Activated T-cell treated with anti-CD3 and anti-CD28 coated beads for 4 hours (primary cell): ENCODE measurements around the gene MYOC.
"Not testable (repeated sequence)": the region's sequence is repeated elsewhere in the genome, so short reads cannot be mapped to it uniquely, and the experiment has no call there.

Experiments
- DNase-seq: peaks from one replicate; pipeline ENCODE4 v3.0.0-alpha.2; 2020

The MYOC gene

GRCh38 chr1:171600862-171601261 is 51.6 kb downstream of the MYOC start:
- no peak for DNase-seq

GRCh38 chr1:171600310-171600709 is 52.2 kb downstream of the MYOC start:
- not testable (repeated sequence) for DNase-seq

GRCh38 chr1:171597203-171597602 is 55.3 kb downstream of the MYOC start:
- DNase-seq, result no peak

GRCh38 chr1:171596705-171597104 is 55.8 kb downstream of the MYOC start:
- no peak for DNase-seq

GRCh38 chr1:171596119-171596518 is 56.4 kb downstream of the MYOC start:
- DNase-seq, result no peak

GRCh38 chr1:171595324-171595723 is 57.2 kb downstream of the MYOC start:
- no peak for DNase-seq

- DNase-seq, result no peak
These were observed 62.5 kb downstream of the MYOC start for GRCh38 chr1:171590022-171590421.

GRCh38 chr1:171588230-171588629 is 64.3 kb downstream of the MYOC start:
- no peak for DNase-seq

GRCh38 chr1:171585715-171586114 is 66.8 kb downstream of the MYOC start:
- DNase-seq, result no peak
